Pancreas (tissue), 10 donors: ENCODE data around the gene CLDN8. TPM values are rescaled to one million over a fixed set of nuclear protein-coding genes. Genes with fewer than 3 reads are reported as not detected.

Experiments
- ATAC-seq, 4 donors: fragments of 200-7000 bp; cut with Tn5 transposase; one replicate each; pipeline versions ENCODE4 v1.8.0 to v1.9.1; 2020; ENCODE audit warnings: mild to moderate bottlenecking in 4 of 4, moderate library complexity in 4 of 4
- DNase-seq, 6 donors: peaks; one replicate each; pipeline ENCODE4 v3.0.0-alpha.2; 2020
- FAIRE-seq: peaks from 2 replicates; lab custom pipeline; 2012; peaks lifted over from hg19 to GRCh38; lab: Jason Lieb, UNC
- H3K27ac ChIP-seq, 4 donors: fragments of 200-600 bp; sonication (generic); 1 replicate in 3 of 4; 2 replicates in 1 of 4; pipeline versions ENCODE4 v1.5.0 to v1.8.0; 2020
- H3K27me3 ChIP-seq, 4 donors: fragments of 200-600 bp; one replicate each; pipeline ENCODE4 v1.8.0; 2021
- H3K36me3 ChIP-seq, 3 donors: fragments of 200-600 bp; sonication (generic) in 1 of 3; one replicate each; pipeline versions ENCODE4 v1.5.0 to v1.8.0; 2020 to 2021
- H3K4me1 ChIP-seq, 3 donors: fragments of 200-600 bp; one replicate each; pipeline ENCODE4 v1.8.0; 2021
- H3K4me3 ChIP-seq, 4 donors: fragments of 200-600 bp; sonication (generic) in 2 of 4; one replicate each; pipeline versions ENCODE4 v1.5.0 to v1.8.0; 2020 to 2021
- H3K9me3 ChIP-seq, 4 donors: fragments of 200-600 bp; one replicate each; pipeline ENCODE4 v1.8.0; 2021
- WGBS, 2 donors: extraction: QIAGEN DNeasy Blood & Tissue Kit; methylation state at CpG; one replicate each; pipeline ENCODE4 v1.1.7; 2013; 5-methylcytosine and 5-hydroxymethylcytosine counted together
- intact Hi-C, 3 donors: fragments of 100-400 bp; cut with DNase I; formaldehyde crosslinking; loops; one replicate each; pipeline versions ENCODE4 v1.11.1 to v1.14.2; 2022
- polyA plus RNA-seq, 2 donors: library from polyadenylated mRNA; stranded (reverse); fragments of 200-250 nt; gene quantifications; one replicate each; pipeline ENCODE4 v1.2.3, GENCODE V29; 2013
- total RNA-seq, 6 donors: library from RNA; stranded (reverse); fragmentation: NEBNext Ultra II Directional in 4 of 6; extraction: Animal tissue kit (Norgen Biotek cat#: 25700) in 4 of 6; gene quantifications; one replicate each; pipeline versions ENCODE4 v1.2.1 to v1.2.4, GENCODE V29; 2021 to 2023
- TF ChIP-seq, protein P1 (sequence below), 4 donors: fragments of 200-600 bp; sonication (generic) in 3 of 4; IDR thresholded peaks; one replicate each; pipeline versions ENCODE4 v1.5.0 to v1.8.0; 2021; ENCODE audit warnings: antibody characterized with exemption in 4 of 4
- donor health status: healthy with polysubstance abuse.
- donor health status: DM: no; HTN: no; CAD: no; lungs with moderate emphysema.
- donor health status: DM: no; HTN: no; CAD: no.
- donor health status: control.
- donor health status: control.
- donor health status: Bipolar disorder and iron deficiency.
- donor health status: DM: yes; HTN: yes; CAD: no.
- donor health status: DM: no; HTN: no; CAD: no.
- donor health status: DM: no; HTN: no; CAD: no.
- donor health status: DM: yes; HTN: yes; CAD: no.

CLDN8 gene
- total and polyA plus RNA-seq, 8 donors = 0.09 to 0.22 (median 0.11) TPM; not detected in 4

DNA sequence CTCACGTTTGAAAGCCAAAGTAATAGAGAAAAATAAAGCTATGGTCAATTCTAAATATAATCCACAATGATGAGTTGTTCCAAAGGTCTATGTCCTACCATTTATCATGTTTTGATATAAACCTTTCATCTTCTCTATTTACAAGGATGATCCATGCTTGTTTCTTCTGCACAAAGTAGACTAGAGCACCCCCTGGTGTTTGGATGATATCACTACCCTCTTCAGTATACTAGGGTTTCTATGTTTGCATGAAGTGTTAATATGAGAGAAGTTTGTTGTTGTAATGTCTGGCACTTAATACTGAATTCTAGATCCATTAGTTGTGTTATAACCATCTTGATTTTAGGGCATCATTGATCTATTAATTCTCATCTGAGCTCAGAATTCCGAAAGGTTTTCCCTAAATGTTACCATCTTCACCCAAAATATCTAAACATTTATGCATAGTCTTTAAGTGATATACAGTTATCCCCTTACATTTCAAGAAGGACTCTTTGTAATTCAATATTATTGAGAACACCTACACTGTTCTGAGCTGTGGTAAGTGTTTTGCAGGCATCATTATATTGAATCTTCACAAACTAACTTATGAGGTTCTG is 21.1 kb downstream of the CLDN8 start:
- Histone ChIP-seq H3K4me1 (peaks cover 0 to 3% (median 0%) of the 10 kb centered on the region in 3 donors), H3K36me3 (no peaks in the 10 kb centered on the region), H3K4me3 (no peak overlapping the region), H3K27ac (no peak overlapping the region), H3K9me3 (no peaks in the 10 kb centered on the region), H3K27me3 (no peaks in the 10 kb centered on the region)
- ATAC-seq = peak in 2 of 4 donors; percentile 53 to 64
- 45 to 50% methylated on average over 2 of the region's 2 CpGs for WGBS, 2 donors
- TF ChIP-seq, protein P1, sequence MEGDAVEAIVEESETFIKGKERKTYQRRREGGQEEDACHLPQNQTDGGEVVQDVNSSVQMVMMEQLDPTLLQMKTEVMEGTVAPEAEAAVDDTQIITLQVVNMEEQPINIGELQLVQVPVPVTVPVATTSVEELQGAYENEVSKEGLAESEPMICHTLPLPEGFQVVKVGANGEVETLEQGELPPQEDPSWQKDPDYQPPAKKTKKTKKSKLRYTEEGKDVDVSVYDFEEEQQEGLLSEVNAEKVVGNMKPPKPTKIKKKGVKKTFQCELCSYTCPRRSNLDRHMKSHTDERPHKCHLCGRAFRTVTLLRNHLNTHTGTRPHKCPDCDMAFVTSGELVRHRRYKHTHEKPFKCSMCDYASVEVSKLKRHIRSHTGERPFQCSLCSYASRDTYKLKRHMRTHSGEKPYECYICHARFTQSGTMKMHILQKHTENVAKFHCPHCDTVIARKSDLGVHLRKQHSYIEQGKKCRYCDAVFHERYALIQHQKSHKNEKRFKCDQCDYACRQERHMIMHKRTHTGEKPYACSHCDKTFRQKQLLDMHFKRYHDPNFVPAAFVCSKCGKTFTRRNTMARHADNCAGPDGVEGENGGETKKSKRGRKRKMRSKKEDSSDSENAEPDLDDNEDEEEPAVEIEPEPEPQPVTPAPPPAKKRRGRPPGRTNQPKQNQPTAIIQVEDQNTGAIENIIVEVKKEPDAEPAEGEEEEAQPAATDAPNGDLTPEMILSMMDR (IDR thresholded peaks at IDR 0.05) = peak; percentile 28 to 39 (median 34)
- DNase-seq = no peak
- FAIRE-seq = peak; percentile 49
- intact Hi-C loops = no loop called here

DNA sequence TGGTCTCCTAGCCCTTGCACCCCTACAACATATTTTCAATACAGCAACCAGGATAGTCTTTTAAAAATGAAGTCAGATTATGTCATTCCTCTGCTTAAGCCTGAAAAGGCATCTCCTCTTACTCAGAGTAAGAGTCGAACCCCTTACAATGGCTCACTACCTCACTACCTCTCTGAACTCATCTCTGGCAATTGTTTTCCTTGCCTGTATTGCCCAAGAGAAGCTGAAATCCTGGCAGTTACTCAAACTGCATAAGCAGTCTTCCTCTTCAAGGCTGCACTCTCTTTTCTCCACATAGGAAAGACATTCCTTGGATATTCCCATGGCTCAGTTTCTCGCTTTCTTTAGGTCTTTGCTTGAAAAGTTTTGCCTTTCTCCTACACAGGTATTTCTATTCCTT is 22.7 kb downstream of the CLDN8 start:
- TF ChIP-seq, protein P1 (IDR thresholded peaks at IDR 0.05) = no peak
- Histone ChIP-seq H3K27ac (no peak overlapping the region), H3K4me1 (peaks cover 0 to 4% (median 0%) of the 10 kb centered on the region in 3 donors), H3K9me3 (no peaks in the 10 kb centered on the region), H3K4me3 (no peak overlapping the region), H3K27me3 (no peaks in the 10 kb centered on the region), H3K36me3 (no peaks in the 10 kb centered on the region)
- WGBS, 2 donors = 75 to 82% methylated on average over 2 of the region's 2 CpGs
- DNase-seq (no peak), ATAC-seq (no peak), FAIRE-seq (no peak)
- intact Hi-C loops = no loop called here

DNA sequence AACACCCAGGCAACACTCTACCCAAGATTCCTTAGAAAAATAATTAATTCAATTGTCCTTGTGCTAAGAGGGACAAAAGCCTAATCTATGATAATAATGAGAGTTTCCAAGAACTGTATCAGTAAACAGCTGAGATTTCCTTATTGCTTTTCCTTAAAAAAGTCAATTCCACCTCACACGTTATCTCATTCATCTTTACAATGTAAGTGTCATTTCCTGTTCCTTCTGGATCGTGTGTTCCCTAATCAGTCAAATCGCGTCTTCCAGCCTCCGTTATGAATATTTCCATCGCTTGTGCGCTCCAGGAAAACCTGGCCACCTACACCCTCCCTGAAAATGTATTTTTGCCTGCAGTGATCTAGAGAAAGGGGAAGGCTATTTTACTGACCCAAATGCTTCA is 25.3 kb downstream of the CLDN8 start:
- FAIRE-seq = no peak
- intact Hi-C loops = no loop called here

DNA sequence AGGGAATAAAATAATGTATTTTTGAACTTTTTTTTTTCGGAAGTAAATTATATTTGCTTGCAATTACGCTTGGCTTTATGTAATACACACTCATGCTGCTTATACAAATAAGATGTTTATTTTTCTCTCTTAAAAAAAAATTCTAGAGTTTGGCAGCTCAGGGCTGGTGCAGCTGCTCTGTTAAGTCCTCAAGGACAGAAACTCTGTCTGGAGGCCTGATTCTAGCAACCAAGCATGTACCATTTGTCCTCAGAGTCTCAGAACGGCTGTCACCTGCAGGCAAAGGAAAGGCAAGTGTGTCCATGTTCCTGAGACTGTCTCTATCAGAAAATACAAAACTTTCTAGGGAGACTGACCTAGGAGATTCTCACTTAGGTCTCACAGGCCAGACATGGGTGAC is 26.1 kb downstream of the CLDN8 start:
- TF ChIP-seq, protein P1 (IDR thresholded peaks at IDR 0.05) = no peak
- WGBS, 2 donors = 34 to 35% methylated on average over 3 of the region's 3 CpGs
- intact Hi-C loops = no loop called here
- ATAC-seq (peak in 2 of 4 donors; percentile 74 to 81), FAIRE-seq (no peak), DNase-seq (peak in 1 of 6 donors; percentile 21)
- H3K4me1 ChIP-seq = peaks cover 0 to 4% (median 0%) of the 10 kb centered on the region in 3 donors
- no peak overlapping the region for H3K27ac ChIP-seq
- H3K36me3 ChIP-seq = no peaks in the 10 kb centered on the region
- H3K4me3 ChIP-seq = no peak overlapping the region
- H3K27me3 ChIP-seq = no peaks in the 10 kb centered on the region
- H3K9me3 ChIP-seq = no peaks in the 10 kb centered on the region

More for the DNA sequence above, 25.3 kb downstream of the CLDN8 start:
- no peak for ATAC-seq
- no peaks in the 10 kb centered on the region for H3K36me3 ChIP-seq
- H3K4me3 ChIP-seq = no peak overlapping the region
- H3K27ac ChIP-seq = no peak overlapping the region
- H3K4me1 ChIP-seq = peaks cover 0 to 4% (median 0%) of the 10 kb centered on the region in 3 donors
- no peaks in the 10 kb centered on the region for H3K9me3 ChIP-seq
- TF ChIP-seq, protein P1 (IDR thresholded peaks at IDR 0.05) = no peak
- DNase-seq = no peak
- 87 to 90% methylated on average over 7 of the region's 7 CpGs for whole genome bisulfite sequencing, 2 donors
- no peaks in the 10 kb centered on the region for H3K27me3 ChIP-seq

DNA sequence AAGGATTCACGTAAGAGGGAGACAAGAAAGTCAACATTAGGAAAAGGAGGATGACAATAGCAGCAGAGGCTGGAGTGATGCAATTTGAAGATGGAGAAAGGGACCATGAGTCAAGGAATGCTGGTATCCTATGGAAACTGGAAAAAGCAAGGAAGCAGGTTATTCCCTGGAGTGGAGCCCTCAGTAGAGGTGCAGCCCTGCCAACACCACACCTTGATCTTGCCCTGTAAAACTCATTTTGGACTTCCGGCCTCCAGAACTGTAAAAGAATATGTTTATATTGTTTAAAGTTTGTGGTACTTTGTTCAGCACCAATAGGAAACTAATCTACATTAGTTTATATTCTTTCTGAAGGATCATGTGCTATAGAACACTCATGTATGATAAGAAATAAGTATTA is 29.7 kb downstream of the CLDN8 start:
- intact Hi-C loops = no loop called here
- WGBS, 2 donors = 79 to 86% methylated on average over 2 of the region's 2 CpGs
- DNase-seq = no peak
- Histone ChIP-seq H3K4me3 (no peak overlapping the region), H3K4me1 (peaks cover 0 to 4% (median 0%) of the 10 kb centered on the region in 3 donors), H3K27me3 (no peaks in the 10 kb centered on the region), H3K36me3 (no peaks in the 10 kb centered on the region), H3K9me3 (no peaks in the 10 kb centered on the region), H3K27ac (no peak overlapping the region)
- ATAC-seq = no peak
- FAIRE-seq = no peak
- TF ChIP-seq, protein P1 (IDR thresholded peaks at IDR 0.05) = no peak
